ENCODE measurements around the gene CCDC197.
A peak's percentile ranks its signal among the peaks of the same experiment; 100 is the strongest.

Gene CCDC197

GRCh38 chr14:94026173-94026888, 29.2 kb downstream of the CCDC197 start, which contains the start of gene OTUB2:
Gene OTUB2 (plus strand): TSS chr14:94026340. CDS start chr14:94026538, 198 bp downstream.
- H3K9me3 ChIP-seq (ENCODE audit: control insufficient read depth, insufficient read depth, low read length) = no peaks in the 10 kb centered on the region
- H3K36me3 ChIP-seq (ENCODE audit: control insufficient read depth, insufficient read depth, low read length) = no peaks in the 10 kb centered on the region
- H3K4me3 ChIP-seq (ENCODE audit: low read length) = peak within 1 kb of the TSS; percentile 69
- H3K27ac ChIP-seq (ENCODE audit: low read length) = no peak within 1 kb of the TSS
- peaks cover 4% of the 10 kb centered on the region for H3K4me1 ChIP-seq (ENCODE audit: control insufficient read depth, insufficient read depth, low read length)
- H3K27me3 ChIP-seq (ENCODE audit: control insufficient read depth, insufficient read depth, low read length) = no peaks in the 10 kb centered on the region
- DNase-seq (ENCODE audit: low read depth, low spot score) = peak; percentile 94
- WGBS (ENCODE audit: insufficient coverage, insufficient read length) = no CpG with 5 or more reads among the region's 74 CpGs

- Histone ChIP-seq H3K4me1 (ENCODE audit: control insufficient read depth, insufficient read depth, low read length) (peaks cover 4% of the 10 kb centered on the region), H3K36me3 (ENCODE audit: control insufficient read depth, insufficient read depth, low read length) (no peaks in the 10 kb centered on the region), H3K9me3 (ENCODE audit: control insufficient read depth, insufficient read depth, low read length) (no peaks in the 10 kb centered on the region), H3K4me3 (ENCODE audit: low read length) (peak overlapping the region; percentile 69; the same call in 1 of the 2 replicates), H3K27ac (ENCODE audit: low read length) (no peak overlapping the region), H3K27me3 (ENCODE audit: control insufficient read depth, insufficient read depth, low read length) (no peaks in the 10 kb centered on the region)
- DNase-seq (ENCODE audit: low read depth, low spot score) = no peak
- no CpG with 5 or more reads among the region's 17 CpGs for WGBS (ENCODE audit: insufficient coverage, insufficient read length)
These were observed 29.9 kb downstream of the CCDC197 start for GRCh38 chr14:94026889-94027469.

- Histone ChIP-seq H3K9me3 (ENCODE audit: control insufficient read depth, insufficient read depth, low read length) (no peaks in the 10 kb centered on the region), H3K27me3 (ENCODE audit: control insufficient read depth, insufficient read depth, low read length) (no peaks in the 10 kb centered on the region), H3K4me1 (ENCODE audit: control insufficient read depth, insufficient read depth, low read length) (peaks cover 4% of the 10 kb centered on the region), H3K36me3 (ENCODE audit: control insufficient read depth, insufficient read depth, low read length) (no peaks in the 10 kb centered on the region), H3K4me3 (ENCODE audit: low read length) (no peak overlapping the region), H3K27ac (ENCODE audit: low read length) (no peak overlapping the region)
- no CpG with 5 or more reads among the region's 14 CpGs for WGBS (ENCODE audit: insufficient coverage, insufficient read length)
- DNase-seq (ENCODE audit: low read depth, low spot score) = no peak
These were observed 30.7 kb downstream of the CCDC197 start for GRCh38 chr14:94027566-94028449.

GRCh38 chr14:94028450-94028826, 31.3 kb downstream of the CCDC197 start:
- no peak for DNase-seq (ENCODE audit: low read depth, low spot score)
- H3K27me3 ChIP-seq (ENCODE audit: control insufficient read depth, insufficient read depth, low read length) = no peaks in the 10 kb centered on the region
- H3K9me3 ChIP-seq (ENCODE audit: control insufficient read depth, insufficient read depth, low read length) = no peaks in the 10 kb centered on the region
- H3K4me3 ChIP-seq (ENCODE audit: low read length) = no peak overlapping the region
- no CpG with 5 or more reads among the region's 4 CpGs for WGBS (ENCODE audit: insufficient coverage, insufficient read length)
- no peaks in the 10 kb centered on the region for H3K36me3 ChIP-seq (ENCODE audit: control insufficient read depth, insufficient read depth, low read length)
- peaks cover 4% of the 10 kb centered on the region for H3K4me1 ChIP-seq (ENCODE audit: control insufficient read depth, insufficient read depth, low read length)
- H3K27ac ChIP-seq (ENCODE audit: low read length) = no peak overlapping the region

- WGBS (ENCODE audit: insufficient coverage, insufficient read length) = no CpG with 5 or more reads among the region's 4 CpGs
- Histone ChIP-seq H3K4me1 (ENCODE audit: control insufficient read depth, insufficient read depth, low read length) (peaks cover 4% of the 10 kb centered on the region), H3K36me3 (ENCODE audit: control insufficient read depth, insufficient read depth, low read length) (no peaks in the 10 kb centered on the region), H3K9me3 (ENCODE audit: control insufficient read depth, insufficient read depth, low read length) (no peaks in the 10 kb centered on the region), H3K27me3 (ENCODE audit: control insufficient read depth, insufficient read depth, low read length) (no peaks in the 10 kb centered on the region), H3K4me3 (ENCODE audit: low read length) (no peak overlapping the region), H3K27ac (ENCODE audit: low read length) (no peak overlapping the region)
- no peak for DNase-seq (ENCODE audit: low read depth, low spot score)
These were observed 32.2 kb downstream of the CCDC197 start for GRCh38 chr14:94029265-94029664.

- no peak overlapping the region for H3K27ac ChIP-seq (ENCODE audit: low read length)
- H3K4me3 ChIP-seq (ENCODE audit: low read length) = no peak overlapping the region
- H3K9me3 ChIP-seq (ENCODE audit: control insufficient read depth, insufficient read depth, low read length) = no peaks in the 10 kb centered on the region
- no peaks in the 10 kb centered on the region for H3K27me3 ChIP-seq (ENCODE audit: control insufficient read depth, insufficient read depth, low read length)
- no CpG with 5 or more reads among the region's 7 CpGs for WGBS (ENCODE audit: insufficient coverage, insufficient read length)
- H3K4me1 ChIP-seq (ENCODE audit: control insufficient read depth, insufficient read depth, low read length) = peaks cover 4% of the 10 kb centered on the region
- DNase-seq (ENCODE audit: low read depth, low spot score) = no peak
- H3K36me3 ChIP-seq (ENCODE audit: control insufficient read depth, insufficient read depth, low read length) = no peaks in the 10 kb centered on the region
These were observed 32.6 kb downstream of the CCDC197 start for GRCh38 chr14:94029671-94030203.

- Histone ChIP-seq H3K9me3 (ENCODE audit: control insufficient read depth, insufficient read depth, low read length) (no peaks in the 10 kb centered on the region), H3K27ac (ENCODE audit: low read length) (no peak overlapping the region), H3K4me1 (ENCODE audit: control insufficient read depth, insufficient read depth, low read length) (peaks cover 4% of the 10 kb centered on the region), H3K36me3 (ENCODE audit: control insufficient read depth, insufficient read depth, low read length) (no peaks in the 10 kb centered on the region), H3K27me3 (ENCODE audit: control insufficient read depth, insufficient read depth, low read length) (no peaks in the 10 kb centered on the region), H3K4me3 (ENCODE audit: low read length) (no peak overlapping the region)
- WGBS (ENCODE audit: insufficient coverage, insufficient read length) = no CpG with 5 or more reads among the region's 14 CpGs
- DNase-seq (ENCODE audit: low read depth, low spot score) = no peak
These were observed 33.5 kb downstream of the CCDC197 start for GRCh38 chr14:94030571-94030970.

- DNase-seq (ENCODE audit: low read depth, low spot score) = no peak
- H3K4me1 ChIP-seq (ENCODE audit: control insufficient read depth, insufficient read depth, low read length) = peaks cover 4% of the 10 kb centered on the region
- no peak overlapping the region for H3K4me3 ChIP-seq (ENCODE audit: low read length)
- no peaks in the 10 kb centered on the region for H3K9me3 ChIP-seq (ENCODE audit: control insufficient read depth, insufficient read depth, low read length)
- H3K27ac ChIP-seq (ENCODE audit: low read length) = no peak overlapping the region
- WGBS (ENCODE audit: insufficient coverage, insufficient read length) = no CpG with 5 or more reads among the region's 8 CpGs
- H3K27me3 ChIP-seq (ENCODE audit: control insufficient read depth, insufficient read depth, low read length) = no peaks in the 10 kb centered on the region
- H3K36me3 ChIP-seq (ENCODE audit: control insufficient read depth, insufficient read depth, low read length) = no peaks in the 10 kb centered on the region
These were observed 34.2 kb downstream of the CCDC197 start for GRCh38 chr14:94031161-94031882.

GRCh38 chr14:94031883-94032279, 34.8 kb downstream of the CCDC197 start:
- H3K4me3 ChIP-seq (ENCODE audit: low read length) = no peak overlapping the region
- H3K27me3 ChIP-seq (ENCODE audit: control insufficient read depth, insufficient read depth, low read length) = no peaks in the 10 kb centered on the region
- WGBS (ENCODE audit: insufficient coverage, insufficient read length) = no CpG with 5 or more reads among the region's 7 CpGs
- no peaks in the 10 kb centered on the region for H3K36me3 ChIP-seq (ENCODE audit: control insufficient read depth, insufficient read depth, low read length)
- H3K9me3 ChIP-seq (ENCODE audit: control insufficient read depth, insufficient read depth, low read length) = no peaks in the 10 kb centered on the region
- no peak overlapping the region for H3K27ac ChIP-seq (ENCODE audit: low read length)
- no peak for DNase-seq (ENCODE audit: low read depth, low spot score)
- peaks cover 4% of the 10 kb centered on the region for H3K4me1 ChIP-seq (ENCODE audit: control insufficient read depth, insufficient read depth, low read length)

- DNase-seq (ENCODE audit: low read depth, low spot score) = no peak
- Histone ChIP-seq H3K4me3 (ENCODE audit: low read length) (no peak overlapping the region), H3K27ac (ENCODE audit: low read length) (no peak overlapping the region), H3K27me3 (ENCODE audit: control insufficient read depth, insufficient read depth, low read length) (no peaks in the 10 kb centered on the region), H3K9me3 (ENCODE audit: control insufficient read depth, insufficient read depth, low read length) (no peaks in the 10 kb centered on the region), H3K4me1 (ENCODE audit: control insufficient read depth, insufficient read depth, low read length) (no peaks in the 10 kb centered on the region), H3K36me3 (ENCODE audit: control insufficient read depth, insufficient read depth, low read length) (no peaks in the 10 kb centered on the region)
- no CpG with 5 or more reads among the region's 3 CpGs for WGBS (ENCODE audit: insufficient coverage, insufficient read length)
These were observed 37.8 kb downstream of the CCDC197 start for GRCh38 chr14:94034886-94035285.
